Measurements from ENCODE around the gene PCDHGC3. TPM values are rescaled to one million over a fixed set of nuclear protein-coding genes. Genes with fewer than 3 reads are reported as not detected.
A peak's percentile ranks its signal among the peaks of the same experiment; 100 is the strongest.

PCDHGC3 gene
- total and polyA plus RNA-seq, 7 donors: 5.1 to 47.8 (median 31.4) TPM

GRCh38 chr5:141518618-141519015 lies 42.9 kb downstream of the PCDHGC3 start:
- Histone ChIP-seq H3K36me3 (no peaks in the 10 kb centered on the region), H3K4me3 (no peak overlapping the region), H3K9me3 (no peaks in the 10 kb centered on the region), H3K27me3 (no peaks in the 10 kb centered on the region), H3K27ac (no peak overlapping the region), H3K4me1 (peaks cover 0 to 51% (median 31%) of the 10 kb centered on the region in 4 donors)
- DNase-seq: no peak
- TF ChIP-seq POLR2AphosphoS5 (IDR thresholded peaks at IDR 0.05): no peak
- no peak for TF ChIP-seq POLR2A (IDR thresholded peaks at IDR 0.05)
- TF ChIP-seq EP300 (IDR thresholded peaks at IDR 0.05): no peak
- TF ChIP-seq CTCF (IDR thresholded peaks at IDR 0.05): no peak
- intact Hi-C loops (cut with DNase I): no loop called here
- WGBS, 2 donors: 95 to 100% methylated on average over 1 of the region's 1 CpG

- Histone ChIP-seq H3K27me3 (no peaks in the 10 kb centered on the region), H3K36me3 (no peaks in the 10 kb centered on the region), H3K4me3 (no peak overlapping the region), H3K9me3 (no peaks in the 10 kb centered on the region), H3K27ac (peak overlapping the region; percentile 52 to 68 (median 61)), H3K4me1 (peaks cover 0 to 52% (median 28%) of the 10 kb centered on the region in 4 donors)
- DNase-seq: no peak
- 81 to 86% methylated on average over 3 of the region's 3 CpGs for WGBS, 2 donors
- no peak for TF ChIP-seq CTCF (IDR thresholded peaks at IDR 0.05)
- no peak for TF ChIP-seq POLR2AphosphoS5 (IDR thresholded peaks at IDR 0.05)
- intact Hi-C loops (cut with DNase I): no loop called here
Measured at GRCh38 chr5:141519605-141520565, 44.1 kb downstream of the PCDHGC3 start.

- peaks cover 0 to 49% (median 25%) of the 10 kb centered on the region in 4 donors for H3K4me1 ChIP-seq
- no peak for DNase-seq
- no peaks in the 10 kb centered on the region for H3K9me3 ChIP-seq
- WGBS, 2 donors: 12 to 49% methylated on average over 2 of the region's 2 CpGs
- TF ChIP-seq POLR2AphosphoS5 (IDR thresholded peaks at IDR 0.05) (peak; percentile 26 to 75 (median 40)), CTCF (IDR thresholded peaks at IDR 0.05) (no peak)
- no peaks in the 10 kb centered on the region for H3K27me3 ChIP-seq
- intact Hi-C loops (cut with DNase I): no loop called here
- H3K36me3 ChIP-seq: peaks cover 0 to 7% (median 0%) of the 10 kb centered on the region in 4 donors
- H3K4me3 ChIP-seq: no peak overlapping the region
- peak overlapping the region; percentile 52 to 68 (median 61) for H3K27ac ChIP-seq
Measured at GRCh38 chr5:141521244-141521781, 45.5 kb downstream of the PCDHGC3 start.

GRCh38 chr5:141522301-141522700 lies 46.5 kb downstream of the PCDHGC3 start:
- no peaks in the 10 kb centered on the region for H3K9me3 ChIP-seq
- 40 to 75% methylated on average over 2 of the region's 2 CpGs for WGBS, 2 donors
- peaks cover 0 to 49% (median 25%) of the 10 kb centered on the region in 4 donors for H3K4me1 ChIP-seq
- peak overlapping the region in 3 of 4 donors; percentile 56 to 68 (median 66) for H3K27ac ChIP-seq
- no peak overlapping the region for H3K4me3 ChIP-seq
- no peaks in the 10 kb centered on the region for H3K27me3 ChIP-seq
- no peak for TF ChIP-seq CTCF (IDR thresholded peaks at IDR 0.05)
- peaks cover 0 to 16% (median 0%) of the 10 kb centered on the region in 4 donors for H3K36me3 ChIP-seq
- no peak for DNase-seq
- intact Hi-C loops (cut with DNase I): no loop called here

Data from sigmoid colon (tissue), 7 donors.